Stimulated activated CD4-positive, alpha-beta T cell treated with anti-CD3 and anti-CD28 coated beads, Interleukin-12 subunit alpha, Interleukin-12 subunit beta, amount 100 ng/mL, for 4 hours (primary cell): Measurements from ENCODE around the gene ST7.

Experiments
- DNase-seq: peaks from one replicate; pipeline ENCODE4 v3.0.0-alpha.2; 2020

ST7 gene

GRCh38 chr7:117165656-117166055 lies 212.4 kb downstream of the ST7 start:
- DNase-seq, result no peak

GRCh38 chr7:117169907-117170306 lies 216.6 kb downstream of the ST7 start:
- DNase-seq, result no peak

DNA sequence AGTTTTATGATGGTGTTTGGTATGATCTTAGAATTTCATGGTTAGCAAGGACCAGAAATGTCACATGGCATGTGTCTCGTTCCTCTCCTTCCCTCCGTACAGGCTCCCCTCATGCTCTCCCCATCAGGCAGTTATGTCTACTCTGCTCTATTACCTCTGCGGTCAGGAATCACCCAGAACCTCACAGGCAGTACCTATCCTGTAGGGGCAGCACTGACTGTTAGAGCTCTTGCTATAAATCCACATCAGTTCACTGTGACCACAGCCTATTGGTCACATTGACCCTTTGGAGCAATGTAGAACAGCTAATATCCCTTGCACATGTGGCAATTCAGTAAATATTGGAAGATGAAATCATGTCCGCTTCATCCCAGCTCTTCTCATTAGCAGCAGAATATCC lies 217.8 kb downstream of the ST7 start:
- DNase-seq, result no peak

- DNase-seq, result no peak
These were observed 219.0 kb downstream of the ST7 start for GRCh38 chr7:117172283-117172682.

- DNase-seq, result no peak
These were observed 219.9 kb downstream of the ST7 start for GRCh38 chr7:117173035-117173770.

DNA sequence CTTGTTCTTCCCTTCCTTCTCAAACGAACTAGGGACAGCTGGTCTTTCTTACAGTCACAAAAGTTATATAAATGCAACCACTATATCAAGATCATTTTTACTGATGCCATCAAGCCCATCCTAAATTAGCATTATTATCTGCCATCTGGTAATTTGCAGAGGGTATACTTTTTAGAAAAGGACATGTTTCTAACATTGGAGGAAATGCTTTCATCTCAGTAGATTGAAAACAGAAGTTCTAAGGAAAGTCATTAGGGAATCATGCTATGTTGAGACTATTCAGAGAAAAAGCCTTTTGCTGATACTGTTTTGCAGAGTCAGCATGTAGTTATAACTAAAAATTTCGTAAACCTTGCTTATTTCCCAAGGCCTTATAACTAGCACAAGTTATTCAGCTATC lies 222.9 kb downstream of the ST7 start:
- no peak for DNase-seq

GRCh38 chr7:117178600-117178999 lies 225.3 kb downstream of the ST7 start:
- DNase-seq, result no peak

DNA sequence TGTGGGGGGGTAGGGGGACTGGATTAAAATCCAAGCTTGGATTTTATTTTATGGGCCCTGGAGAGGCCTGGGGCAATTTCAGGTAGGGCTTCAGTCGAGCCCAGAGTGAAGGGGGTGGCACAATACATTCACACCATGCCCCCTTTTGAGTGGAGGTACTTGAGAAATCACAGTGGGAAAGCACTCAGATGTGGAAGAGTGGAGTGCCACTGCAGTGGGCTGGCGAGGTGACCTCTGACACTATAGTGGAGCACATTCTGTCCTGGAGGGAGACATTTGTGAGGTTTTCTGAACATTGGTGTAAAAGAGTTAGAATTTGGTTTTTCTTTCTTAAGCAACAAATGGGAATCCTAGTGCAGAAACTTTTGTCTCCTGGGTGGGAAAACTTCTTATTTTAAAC lies 226.4 kb downstream of the ST7 start:
- DNase-seq, result no peak

DNA sequence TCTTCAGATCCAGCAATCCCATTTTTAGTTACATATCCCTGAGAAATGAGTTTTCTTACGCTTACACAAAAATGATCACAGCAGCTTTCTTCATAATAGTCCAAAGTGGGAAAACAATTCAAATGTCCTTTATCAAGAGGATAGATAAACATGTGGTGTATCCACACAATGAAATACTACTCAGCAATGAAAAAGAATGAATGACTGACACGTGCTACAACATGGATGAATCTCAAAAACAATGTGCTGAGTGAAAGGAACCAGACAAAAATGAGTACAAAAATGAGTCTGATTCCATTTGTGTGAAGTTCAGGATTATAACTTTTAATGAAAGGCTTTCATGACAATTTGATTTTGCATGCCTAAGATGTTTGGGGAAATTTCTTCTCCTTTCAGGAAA lies 230.4 kb downstream of the ST7 start:
- DNase-seq, result no peak

DNA sequence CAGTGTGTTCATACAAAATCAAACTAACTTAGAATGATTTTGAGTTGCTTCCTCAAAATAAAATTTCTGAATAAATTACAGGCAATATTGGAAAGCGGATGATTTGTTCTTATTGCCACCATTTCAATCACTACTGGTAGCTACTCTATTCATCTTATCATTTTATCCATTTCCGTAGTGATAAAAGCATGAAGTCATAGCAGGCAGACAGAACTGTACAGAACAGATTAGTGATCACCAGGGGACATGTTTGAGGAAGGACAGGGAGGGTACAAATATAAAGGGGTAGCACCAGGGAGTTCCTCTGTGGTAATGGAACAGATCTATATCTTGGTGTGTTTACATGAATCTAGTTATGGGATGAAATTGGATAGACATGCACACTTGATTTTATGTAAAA lies 231.1 kb downstream of the ST7 start:
- DNase-seq, result no peak

DNA sequence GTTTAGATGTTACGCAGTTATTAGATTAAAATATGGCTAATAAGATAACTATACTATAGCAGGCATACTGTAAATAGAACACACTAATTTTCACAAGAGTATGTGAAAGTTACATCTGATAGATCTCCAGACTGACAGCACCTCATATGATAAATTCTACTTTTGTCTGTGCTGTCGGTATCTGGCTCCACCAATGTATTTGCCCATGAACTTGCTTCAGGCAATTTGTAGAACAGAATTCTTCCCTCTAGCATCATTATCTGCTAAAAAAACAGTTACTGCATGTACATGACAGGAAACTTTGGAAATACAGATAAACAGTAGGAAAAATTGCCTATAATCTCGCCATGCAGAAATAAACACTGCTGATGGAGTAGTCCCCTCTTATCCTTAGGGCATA lies 231.8 kb downstream of the ST7 start:
- no peak for DNase-seq

GRCh38 chr7:117186218-117187010 lies 233.1 kb downstream of the ST7 start:
- DNase-seq, result no peak

- DNase-seq, result no peak
These were observed 235.1 kb downstream of the ST7 start for GRCh38 chr7:117188376-117188775.

DNA sequence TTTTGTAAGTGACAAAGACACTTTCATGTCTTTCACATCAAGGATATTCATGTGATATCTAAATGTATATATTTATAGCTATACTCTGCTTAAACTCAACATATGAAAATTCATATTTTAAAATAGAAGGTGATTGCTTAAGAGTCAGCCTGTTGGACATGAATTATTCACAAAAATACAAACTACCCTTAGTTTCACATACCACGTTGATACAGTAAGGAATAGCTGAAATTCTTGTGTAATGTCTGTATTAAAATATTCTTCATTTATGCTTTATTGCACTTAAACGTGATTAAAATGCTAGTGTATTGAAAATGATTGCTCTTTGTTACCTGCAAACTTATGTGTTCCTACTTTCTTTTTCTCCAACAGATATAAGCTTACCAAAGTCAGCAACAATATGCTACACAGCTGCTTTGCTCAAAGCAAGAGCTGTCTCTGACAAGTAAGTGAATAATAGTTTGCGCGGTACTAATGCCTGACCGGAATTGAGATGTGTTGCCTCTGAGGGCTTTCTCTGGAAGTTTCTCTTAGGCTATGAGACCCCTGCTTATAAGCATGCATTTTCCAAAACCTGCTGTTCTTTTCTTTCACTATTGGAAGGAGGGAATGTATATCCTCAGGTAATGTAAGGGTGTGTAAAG lies 235.8 kb downstream of the ST7 start:
- no peak for DNase-seq

GRCh38 chr7:117190104-117190503 lies 236.8 kb downstream of the ST7 start:
- no peak for DNase-seq

DNA sequence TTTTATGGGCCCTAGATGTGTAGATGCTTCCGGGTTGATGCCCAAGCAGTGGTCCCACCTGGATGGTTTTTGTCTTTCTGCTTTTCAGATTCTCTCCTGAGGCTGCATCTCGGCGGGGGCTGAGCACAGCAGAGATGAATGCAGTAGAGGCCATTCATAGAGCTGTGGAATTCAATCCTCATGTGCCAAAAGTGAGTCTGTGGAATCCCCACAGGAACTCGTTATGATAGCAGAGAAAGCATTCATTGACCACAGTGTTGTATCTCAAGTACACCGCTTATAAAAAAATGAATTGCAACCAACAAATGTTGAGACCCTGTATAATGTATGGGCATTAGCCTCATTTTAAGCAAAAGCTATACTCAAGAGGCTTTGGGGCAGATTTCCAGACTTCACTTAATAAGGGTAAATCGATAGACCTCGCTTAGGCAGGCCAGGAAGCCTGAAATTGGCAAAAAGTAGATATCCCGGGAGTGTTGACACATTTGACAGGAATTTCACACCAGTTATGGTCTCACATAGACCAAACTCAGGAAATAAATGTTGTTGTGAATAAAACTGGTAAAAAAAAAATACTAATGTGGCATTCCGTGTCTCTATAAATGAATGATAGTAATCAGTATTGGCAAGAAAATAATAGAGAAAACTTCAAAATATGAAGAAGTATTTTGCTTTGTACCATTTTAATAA lies 237.6 kb downstream of the ST7 start:
- no peak for DNase-seq

- DNase-seq, result no peak
These were observed 238.8 kb downstream of the ST7 start for GRCh38 chr7:117192108-117192507.

GRCh38 chr7:117193564-117193963 lies 240.3 kb downstream of the ST7 start:
- no peak for DNase-seq

DNA sequence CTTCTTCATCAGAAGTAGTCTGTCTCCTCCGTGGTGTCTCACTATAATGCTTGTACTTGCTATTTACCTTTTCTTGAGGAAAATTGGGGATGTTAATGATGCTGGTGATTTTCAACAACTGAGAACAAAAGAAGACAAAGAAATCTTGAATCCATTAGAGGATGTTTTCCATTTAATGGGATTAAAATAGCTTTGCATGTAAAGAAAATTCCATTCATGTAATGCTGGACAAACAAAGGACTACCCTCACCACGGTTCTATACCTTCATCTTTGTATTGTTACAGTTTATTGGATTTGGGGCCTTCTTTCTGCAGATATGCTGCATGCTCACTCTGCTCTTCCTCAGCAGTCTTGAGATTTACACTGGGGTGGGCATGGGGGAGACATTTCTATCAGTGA lies 241.1 kb downstream of the ST7 start:
- DNase-seq, result no peak

DNA sequence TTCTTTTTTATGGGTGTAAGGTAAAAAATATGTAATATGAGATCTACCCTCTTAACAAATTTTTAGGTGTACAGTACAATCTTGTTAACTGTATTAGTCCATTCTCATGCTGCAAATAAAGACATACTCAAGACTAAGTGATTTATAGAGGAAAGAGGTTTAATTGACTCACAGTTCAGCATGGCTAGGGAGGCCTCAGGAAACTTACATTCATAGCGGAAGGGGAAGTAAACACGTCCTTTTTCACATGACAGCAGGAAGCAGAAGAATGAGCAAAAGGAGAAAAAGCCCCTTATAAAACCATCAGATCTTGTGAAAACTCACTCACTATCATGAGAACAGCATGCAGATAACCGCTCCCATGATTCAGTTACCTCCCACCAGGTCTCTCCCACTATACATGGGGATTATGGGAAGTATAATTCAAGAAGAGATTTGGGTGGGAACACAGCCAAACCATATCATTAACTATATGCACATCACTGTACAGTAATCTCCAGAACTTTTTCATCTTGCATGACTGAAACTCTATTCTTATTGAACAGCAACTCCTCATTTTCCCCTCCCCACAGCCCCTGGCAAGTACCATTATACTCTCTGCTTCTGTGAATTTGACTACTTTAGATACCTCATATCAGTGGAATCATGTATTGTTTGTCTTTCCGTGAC lies 242.2 kb downstream of the ST7 start:
- no peak for DNase-seq

GRCh38 chr7:117200132-117200531 lies 246.8 kb downstream of the ST7 start:
- no peak for DNase-seq

DNA sequence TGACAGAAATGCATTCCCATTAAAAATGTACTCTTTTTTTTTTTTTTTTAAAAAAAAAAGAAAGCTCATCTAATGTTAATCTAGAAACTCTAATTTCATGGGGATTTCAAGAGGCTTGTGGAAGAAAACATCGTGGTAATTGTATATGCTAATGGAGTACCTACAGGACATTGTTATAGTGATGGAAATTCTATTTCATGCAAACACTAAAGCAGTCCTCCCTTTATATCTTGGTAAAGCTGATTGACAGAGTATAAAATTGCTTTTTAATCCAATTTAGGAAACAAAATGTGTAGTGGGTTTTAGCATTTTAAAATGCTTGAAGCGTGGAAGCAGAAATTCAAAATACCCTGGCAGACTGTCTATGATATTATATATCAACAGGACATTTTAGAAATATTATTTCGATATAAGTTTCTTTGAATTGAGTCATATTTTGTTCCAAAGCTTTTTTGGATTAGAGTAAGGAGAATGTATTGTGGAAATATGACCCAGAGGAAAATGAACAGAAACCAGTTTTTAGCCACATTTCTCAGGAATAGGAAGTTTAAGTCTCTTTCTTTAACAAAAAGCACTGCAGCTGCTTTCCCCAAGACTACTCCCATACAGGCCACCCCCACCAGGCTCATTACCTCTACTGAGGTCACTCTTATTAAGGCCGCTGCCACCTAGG lies 247.6 kb downstream of the ST7 start:
- DNase-seq, result no peak
